ENCODE results near the gene PPP1R8.
"Not testable (repeated sequence)": the region's sequence is repeated elsewhere in the genome, so short reads cannot be mapped to it uniquely, and the experiment has no call there.

Gene PPP1R8

GRCh38 chr1:27830621-27831440 lies at the start of gene PPP1R8:
TSS of gene PPP1R8 (plus strand) at chr1:27830782. CDS start at chr1:27830836, 54 bp downstream.
- peak; percentile 83 for DNase-seq (ENCODE audit: low read depth)

- DNase-seq (ENCODE audit: low read depth): no peak
Measured at GRCh38 chr1:27782950-27783349, 47.6 kb upstream of the PPP1R8 start.

- DNase-seq (ENCODE audit: low read depth): no peak
Measured at GRCh38 chr1:27784700-27785099, 45.9 kb upstream of the PPP1R8 start.

GRCh38 chr1:27785781-27786455 lies 44.7 kb upstream of the PPP1R8 start:
- DNase-seq (ENCODE audit: low read depth): no peak

- no peak for DNase-seq (ENCODE audit: low read depth)
Measured at GRCh38 chr1:27787895-27788294, 42.7 kb upstream of the PPP1R8 start.

GRCh38 chr1:27789540-27790041 lies 41.0 kb upstream of the PPP1R8 start:
- DNase-seq (ENCODE audit: low read depth): no peak

GRCh38 chr1:27790270-27790669 lies 40.3 kb upstream of the PPP1R8 start:
- not testable (repeated sequence) for DNase-seq (ENCODE audit: low read depth)

GRCh38 chr1:27795601-27796000 lies 35.0 kb upstream of the PPP1R8 start:
- DNase-seq (ENCODE audit: low read depth): no peak

GRCh38 chr1:27804791-27805190 lies 25.8 kb upstream of the PPP1R8 start:
- DNase-seq (ENCODE audit: low read depth): no peak

GRCh38 chr1:27806758-27807157 lies 23.8 kb upstream of the PPP1R8 start:
- no peak for DNase-seq (ENCODE audit: low read depth)

GRCh38 chr1:27807385-27807784 lies 23.2 kb upstream of the PPP1R8 start:
- no peak for DNase-seq (ENCODE audit: low read depth)

GRCh38 chr1:27808131-27808530 lies 22.5 kb upstream of the PPP1R8 start:
- not testable (repeated sequence) for DNase-seq (ENCODE audit: low read depth)

- DNase-seq (ENCODE audit: low read depth): no peak
Measured at GRCh38 chr1:27809883-27810282, 20.7 kb upstream of the PPP1R8 start.

GRCh38 chr1:27811741-27812500 lies 18.7 kb upstream of the PPP1R8 start:
- no peak for DNase-seq (ENCODE audit: low read depth)

- DNase-seq (ENCODE audit: low read depth): peak; percentile 36
Measured at GRCh38 chr1:27816921-27817630, 13.5 kb upstream of the PPP1R8 start.

- DNase-seq (ENCODE audit: low read depth): no peak
Measured at GRCh38 chr1:27821761-27822315, 8.7 kb upstream of the PPP1R8 start.

GRCh38 chr1:27823784-27824183 lies 6.8 kb upstream of the PPP1R8 start:
- DNase-seq (ENCODE audit: low read depth): no peak

- no peak for DNase-seq (ENCODE audit: low read depth)
Measured at GRCh38 chr1:27824411-27824810, 6.2 kb upstream of the PPP1R8 start.

GRCh38 chr1:27829339-27829960 lies 1.1 kb upstream of the PPP1R8 start:
- DNase-seq (ENCODE audit: low read depth): not testable (repeated sequence)

- DNase-seq (ENCODE audit: low read depth): no peak
Measured at GRCh38 chr1:27831568-27832410, 1.2 kb downstream of the PPP1R8 start.

Data from HS-5 (cell line).